Measurements from ENCODE around the gene CCDC32. TPM values are rescaled to one million over a fixed set of nuclear protein-coding genes. Genes with fewer than 3 reads are reported as not detected.
A peak's percentile ranks its signal among the peaks of the same experiment; 100 is the strongest.

Gene CCDC32
- total RNA-seq, 1 donor from 2014 or later: 22.2 TPM

DNA sequence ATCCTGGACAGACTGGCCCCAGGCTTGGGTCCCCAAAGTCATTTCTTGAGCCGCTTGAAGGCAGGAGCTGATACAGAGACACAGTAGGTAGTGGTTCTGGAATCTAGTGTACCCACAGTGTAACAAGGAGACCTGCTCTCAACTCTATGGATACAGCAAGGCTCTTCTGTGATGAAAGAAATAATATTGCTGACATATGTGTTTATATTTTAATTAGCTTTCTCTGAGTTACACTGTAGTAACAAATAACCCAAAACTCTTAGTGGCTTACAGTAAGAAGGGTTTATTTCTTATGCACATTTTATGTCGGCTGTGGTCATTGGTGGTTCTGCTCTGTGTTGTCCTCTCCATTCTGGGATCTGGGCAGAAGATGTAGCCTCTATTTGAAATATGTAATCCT lies 48.5 kb downstream of the CCDC32 start:
- H3K27me3 Mint-ChIP-seq: peaks cover 34% of the 10 kb centered on the region
- no peaks in the 10 kb centered on the region for H3K9me3 Mint-ChIP-seq (ENCODE audit: low read depth)
- H3K27ac Mint-ChIP-seq: no peak overlapping the region
- H3K4me1 Mint-ChIP-seq (ENCODE audit: low read depth): peaks cover 5% of the 10 kb centered on the region
- no peak for DNase-seq (ENCODE audit: low spot score, unreplicated experiment)
- H3K36me3 Mint-ChIP-seq (ENCODE audit: insufficient read depth): no peaks in the 10 kb centered on the region
- TF ChIP-seq, protein P1, sequence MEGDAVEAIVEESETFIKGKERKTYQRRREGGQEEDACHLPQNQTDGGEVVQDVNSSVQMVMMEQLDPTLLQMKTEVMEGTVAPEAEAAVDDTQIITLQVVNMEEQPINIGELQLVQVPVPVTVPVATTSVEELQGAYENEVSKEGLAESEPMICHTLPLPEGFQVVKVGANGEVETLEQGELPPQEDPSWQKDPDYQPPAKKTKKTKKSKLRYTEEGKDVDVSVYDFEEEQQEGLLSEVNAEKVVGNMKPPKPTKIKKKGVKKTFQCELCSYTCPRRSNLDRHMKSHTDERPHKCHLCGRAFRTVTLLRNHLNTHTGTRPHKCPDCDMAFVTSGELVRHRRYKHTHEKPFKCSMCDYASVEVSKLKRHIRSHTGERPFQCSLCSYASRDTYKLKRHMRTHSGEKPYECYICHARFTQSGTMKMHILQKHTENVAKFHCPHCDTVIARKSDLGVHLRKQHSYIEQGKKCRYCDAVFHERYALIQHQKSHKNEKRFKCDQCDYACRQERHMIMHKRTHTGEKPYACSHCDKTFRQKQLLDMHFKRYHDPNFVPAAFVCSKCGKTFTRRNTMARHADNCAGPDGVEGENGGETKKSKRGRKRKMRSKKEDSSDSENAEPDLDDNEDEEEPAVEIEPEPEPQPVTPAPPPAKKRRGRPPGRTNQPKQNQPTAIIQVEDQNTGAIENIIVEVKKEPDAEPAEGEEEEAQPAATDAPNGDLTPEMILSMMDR (IDR thresholded peaks at IDR 0.05; ENCODE audit: unreplicated experiment): no peak
- no peak overlapping the region for H3K4me3 Mint-ChIP-seq (ENCODE audit: low read depth)

DNA sequence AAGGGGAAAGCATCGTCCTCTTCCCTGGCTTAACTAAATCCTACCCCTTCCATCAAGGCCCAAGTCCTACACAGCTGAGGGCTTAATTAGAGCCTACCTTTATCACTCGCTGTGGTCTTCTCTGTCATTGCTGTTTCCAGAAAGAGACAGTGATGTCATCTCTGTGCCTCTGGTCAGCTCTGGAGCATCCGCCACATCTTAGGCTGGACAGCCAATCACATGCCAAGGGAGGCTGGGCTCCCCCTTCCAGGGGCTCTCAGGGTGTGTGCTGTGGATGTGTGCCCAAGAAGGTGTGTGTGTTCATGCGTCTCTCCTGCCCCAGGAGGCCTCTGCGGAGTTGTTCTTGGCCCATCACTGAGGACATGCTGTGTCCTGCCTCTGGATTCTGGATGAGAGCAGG lies 51.2 kb downstream of the CCDC32 start:
- TF ChIP-seq, protein P1 (IDR thresholded peaks at IDR 0.05; ENCODE audit: unreplicated experiment): no peak
- H3K27me3 Mint-ChIP-seq: peaks cover 51% of the 10 kb centered on the region
- H3K36me3 Mint-ChIP-seq (ENCODE audit: insufficient read depth): no peaks in the 10 kb centered on the region
- DNase-seq (ENCODE audit: low spot score, unreplicated experiment): no peak
- H3K4me1 Mint-ChIP-seq (ENCODE audit: low read depth): peaks cover 8% of the 10 kb centered on the region
- no peak overlapping the region for H3K27ac Mint-ChIP-seq
- H3K4me3 Mint-ChIP-seq (ENCODE audit: low read depth): no peak overlapping the region
- H3K9me3 Mint-ChIP-seq (ENCODE audit: low read depth): no peaks in the 10 kb centered on the region

DNA sequence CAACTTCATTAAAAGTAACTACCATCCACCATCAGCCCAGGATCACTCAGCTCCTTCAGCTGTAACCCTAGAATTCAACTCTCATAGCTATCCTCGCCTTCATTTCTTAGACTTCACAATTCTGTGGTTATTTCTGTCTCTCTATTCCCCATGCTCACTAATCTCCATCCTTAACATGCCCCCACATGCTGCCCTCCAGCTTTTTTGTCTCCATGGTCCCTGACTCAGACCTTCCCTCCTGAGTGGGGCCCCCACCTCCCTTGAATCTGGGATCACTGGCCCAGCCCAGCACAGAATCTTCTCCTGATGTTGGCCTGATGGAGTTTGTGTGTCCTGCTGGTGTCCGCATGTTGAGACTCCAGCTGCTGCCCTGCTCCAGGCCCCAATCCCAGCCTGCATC lies 52.4 kb downstream of the CCDC32 start:
- Mint-ChIP-seq H3K9me3 (ENCODE audit: low read depth) (no peaks in the 10 kb centered on the region), H3K27me3 (peaks cover 62% of the 10 kb centered on the region)
- TF ChIP-seq, protein P1 (IDR thresholded peaks at IDR 0.05; ENCODE audit: unreplicated experiment): no peak

DNA sequence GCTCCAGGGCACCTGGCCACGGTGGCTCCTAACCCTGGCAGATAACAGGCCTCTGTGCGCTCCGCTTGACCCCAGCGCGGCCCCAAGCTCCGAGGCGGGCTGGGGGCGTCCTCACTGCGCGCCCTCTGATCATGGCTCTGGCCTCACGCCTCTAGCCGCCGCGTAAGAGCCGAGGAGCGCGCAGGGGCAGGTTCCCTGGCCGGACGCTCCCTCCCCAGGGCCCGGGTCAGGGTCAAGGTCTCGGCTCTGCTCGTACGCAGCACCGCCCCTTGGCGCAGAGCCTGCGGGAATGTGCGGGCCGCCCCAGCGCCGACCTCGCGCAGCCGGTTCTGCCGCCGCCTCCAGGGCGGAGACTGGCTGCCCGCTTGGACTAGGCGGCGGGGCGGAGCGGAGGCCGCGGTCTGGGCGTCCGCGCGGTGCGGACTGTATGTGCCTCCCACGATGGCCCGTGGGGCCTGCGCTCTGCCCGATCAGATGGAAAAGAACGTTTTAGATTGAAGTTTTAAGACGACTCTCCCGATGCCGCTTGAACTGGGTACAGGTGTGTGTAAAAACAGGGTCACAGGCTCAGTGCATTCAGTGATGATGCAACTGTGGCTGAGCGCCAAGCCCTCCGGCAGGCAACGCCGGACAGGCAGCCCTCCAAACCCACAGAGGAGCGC lies 53.2 kb downstream of the CCDC32 start:
- H3K27me3 Mint-ChIP-seq: peaks cover 67% of the 10 kb centered on the region

More for the DNA sequence above, 52.4 kb downstream of the CCDC32 start:
- peak overlapping the region; percentile 83 for H3K4me3 Mint-ChIP-seq (ENCODE audit: low read depth)
- no peak for DNase-seq (ENCODE audit: low spot score, unreplicated experiment)
- peak overlapping the region; percentile 31 for H3K27ac Mint-ChIP-seq
- no peaks in the 10 kb centered on the region for H3K36me3 Mint-ChIP-seq (ENCODE audit: insufficient read depth)
- H3K4me1 Mint-ChIP-seq (ENCODE audit: low read depth): peaks cover 8% of the 10 kb centered on the region

DNA sequence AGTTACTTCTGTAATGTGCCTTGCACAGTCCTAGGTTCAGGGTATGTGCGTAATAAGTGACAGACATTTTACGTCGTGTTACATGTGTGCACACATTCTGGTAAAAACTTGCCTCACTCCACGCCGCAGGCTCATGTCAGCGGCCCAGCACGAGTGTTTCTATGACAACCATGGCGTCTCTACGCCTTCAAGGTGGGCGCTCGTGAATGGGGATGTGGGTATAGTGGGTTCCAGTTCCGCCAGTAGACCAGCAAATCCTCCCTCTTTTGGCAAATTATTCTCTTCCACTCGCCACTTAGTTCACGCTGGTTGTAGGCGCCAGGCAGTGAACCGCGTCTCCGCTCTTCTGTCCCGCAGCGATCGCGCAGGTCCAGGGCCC lies 53.8 kb downstream of the CCDC32 start:
- Mint-ChIP-seq H3K27me3 (peaks cover 70% of the 10 kb centered on the region), H3K9me3 (ENCODE audit: low read depth) (no peaks in the 10 kb centered on the region), H3K4me1 (ENCODE audit: low read depth) (peaks cover 13% of the 10 kb centered on the region), H3K4me3 (ENCODE audit: low read depth) (peak overlapping the region; percentile 83), H3K36me3 (ENCODE audit: insufficient read depth) (no peaks in the 10 kb centered on the region), H3K27ac (peak overlapping the region; percentile 87)
- TF ChIP-seq, protein P1 (IDR thresholded peaks at IDR 0.05; ENCODE audit: unreplicated experiment): no peak
- DNase-seq (ENCODE audit: low spot score, unreplicated experiment): no peak

More for the DNA sequence above, 53.2 kb downstream of the CCDC32 start:
- Mint-ChIP-seq H3K9me3 (ENCODE audit: low read depth) (no peaks in the 10 kb centered on the region), H3K36me3 (ENCODE audit: insufficient read depth) (no peaks in the 10 kb centered on the region), H3K4me3 (ENCODE audit: low read depth) (peak overlapping the region; percentile 83), H3K4me1 (ENCODE audit: low read depth) (peaks cover 11% of the 10 kb centered on the region), H3K27ac (peak overlapping the region; percentile 87)
- peak; percentile 57 for DNase-seq (ENCODE audit: low spot score, unreplicated experiment)
- TF ChIP-seq, protein P1 (IDR thresholded peaks at IDR 0.05; ENCODE audit: unreplicated experiment): no peak
